GM19025 (cell line): ENCODE data around the gene ULK4.
A peak's percentile ranks its signal among the peaks of the same experiment; 100 is the strongest.

Source experiments
- ATAC-seq: cut with Tn5 transposase; IDR thresholded peaks from one replicate; pipeline ENCODE4 v1.9.1; 2021; ENCODE audit warnings: mild to moderate bottlenecking, low read depth, moderate library complexity; ENCODE audit not compliant: unreplicated experiment

Gene ULK4

DNA sequence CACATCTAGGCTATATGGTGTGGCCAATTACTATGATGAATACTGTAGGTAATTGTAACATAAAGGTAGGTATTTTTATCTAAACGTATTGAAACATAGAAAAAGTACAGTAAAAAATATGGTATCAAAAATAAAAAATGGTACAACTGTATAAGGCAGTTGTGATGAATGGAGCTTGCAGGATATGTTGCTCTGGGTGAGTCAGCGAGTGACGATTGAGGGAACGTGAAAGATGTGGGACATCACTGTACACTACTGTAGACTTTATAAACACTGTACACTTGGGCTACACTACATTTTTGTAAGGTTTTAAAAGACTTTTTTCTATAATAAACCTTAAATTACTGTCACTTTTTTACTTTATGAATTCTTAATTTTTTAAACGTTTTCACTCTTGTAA, 752.3 kb downstream of the ULK4 start:
- no peak for ATAC-seq

DNA sequence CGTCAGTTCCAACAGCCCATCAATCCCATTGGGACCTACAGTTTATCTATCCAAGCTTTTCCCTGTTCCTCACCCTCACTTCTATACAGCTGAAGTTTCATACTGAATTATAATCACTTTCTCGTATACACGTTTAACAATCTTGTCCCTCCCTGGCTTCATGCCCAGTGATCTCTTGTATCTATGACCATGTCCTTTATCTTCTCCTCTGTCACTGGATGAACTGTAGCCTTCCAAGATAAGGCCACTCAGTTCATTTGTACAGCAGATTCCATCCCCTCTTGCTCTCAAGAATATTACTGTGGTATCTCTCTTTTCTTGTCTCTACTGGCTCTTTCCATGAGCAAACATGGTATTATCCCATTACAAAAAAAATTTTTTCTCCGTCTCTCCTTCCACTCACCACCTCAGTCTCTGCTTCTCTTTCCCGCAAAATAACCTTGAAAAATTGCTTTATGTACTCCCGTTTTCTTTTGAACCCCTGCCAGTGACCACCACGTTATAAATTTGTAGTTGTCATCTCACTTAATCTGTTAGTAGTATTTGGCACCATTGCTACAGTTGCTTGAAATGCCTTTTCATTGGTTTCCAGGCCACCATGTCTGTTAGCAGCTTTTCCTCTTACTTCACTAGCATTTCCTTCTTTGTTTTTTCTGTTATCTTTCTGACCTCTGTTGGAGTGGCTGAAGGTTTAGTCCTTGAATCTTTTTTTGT, 753.2 kb downstream of the ULK4 start:
- no peak for ATAC-seq

DNA sequence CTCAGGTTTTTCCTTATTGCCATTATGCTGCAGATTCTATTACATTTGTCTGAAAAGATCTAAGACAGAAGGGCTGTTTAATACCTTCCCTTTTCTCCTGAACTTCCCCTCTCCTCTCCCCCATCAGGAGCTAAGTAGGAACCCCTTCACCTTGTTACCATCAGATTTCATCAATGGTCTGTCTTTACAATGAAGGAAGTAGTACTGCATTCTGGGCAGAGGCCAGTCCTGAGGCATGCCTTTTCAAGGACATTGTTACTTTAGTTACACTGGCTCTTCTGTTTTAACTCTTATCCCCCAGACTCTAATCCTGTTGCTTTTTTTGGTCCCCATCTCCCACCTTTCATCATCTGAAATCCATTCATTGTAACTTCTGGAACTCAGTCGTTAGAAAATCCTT, 754.5 kb downstream of the ULK4 start:
- ATAC-seq, result no peak

DNA sequence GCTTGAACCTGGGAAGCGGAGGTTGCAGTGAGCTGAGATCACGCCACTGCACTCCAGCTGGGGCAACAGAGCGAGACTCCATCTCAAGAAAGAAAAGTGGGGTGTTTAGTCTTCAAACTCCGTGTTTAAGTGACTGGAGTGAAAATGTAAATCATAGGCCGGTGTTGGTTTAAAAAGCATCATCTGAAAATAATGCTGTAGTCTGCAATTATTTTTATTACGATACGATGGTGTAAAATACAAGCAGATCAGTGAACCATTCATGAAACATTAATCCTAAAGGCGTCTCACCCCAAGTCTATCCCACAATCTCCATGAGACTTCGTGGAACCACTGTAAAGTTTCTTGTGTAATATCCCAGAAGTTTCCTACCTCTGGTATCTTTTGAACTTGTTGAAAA, 756.3 kb downstream of the ULK4 start:
- ATAC-seq, result no peak

DNA sequence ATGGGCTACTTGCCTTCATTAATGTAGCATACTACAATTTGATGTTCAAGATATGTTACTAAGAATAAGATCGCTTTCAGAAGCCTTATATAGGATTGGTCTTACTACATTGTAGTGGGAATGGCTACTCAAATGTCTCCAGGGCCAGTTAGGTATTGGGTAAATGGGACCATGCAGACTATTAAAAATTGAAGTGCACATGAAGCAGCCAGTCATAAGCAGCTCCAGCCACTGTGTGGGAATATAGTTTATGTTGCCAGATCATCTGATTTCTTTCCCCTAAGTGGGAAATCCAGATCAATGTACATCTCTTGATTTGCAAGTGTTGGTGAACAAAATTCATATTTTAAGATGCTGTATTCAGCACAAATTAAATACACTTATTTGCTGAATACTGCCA, 757.5 kb downstream of the ULK4 start:
- no peak for ATAC-seq

DNA sequence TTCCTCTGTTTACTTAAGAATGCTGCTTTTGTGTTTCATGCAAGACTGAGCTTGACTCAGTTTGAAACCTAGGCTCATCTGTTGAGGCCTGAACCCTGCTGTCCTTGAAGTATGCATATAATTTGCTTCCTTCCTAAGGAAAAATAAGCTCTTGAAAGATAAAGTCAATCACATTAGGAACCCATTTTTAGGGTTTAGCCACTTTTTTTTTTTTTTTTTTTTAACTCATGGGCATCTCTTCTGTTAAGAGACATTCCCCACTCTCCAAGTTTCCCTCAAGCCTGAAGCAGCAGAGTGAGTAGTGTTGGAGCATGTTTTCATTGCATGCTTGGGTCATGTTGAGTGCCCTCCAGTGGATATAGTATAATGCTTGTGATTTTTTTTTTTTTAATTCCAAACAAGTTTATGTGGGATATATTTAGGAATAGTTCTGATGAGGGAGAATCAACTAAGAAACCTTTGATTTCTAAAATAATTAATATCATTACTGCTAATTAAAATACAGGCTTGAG, 759.0 kb downstream of the ULK4 start:
- no peak for ATAC-seq

DNA sequence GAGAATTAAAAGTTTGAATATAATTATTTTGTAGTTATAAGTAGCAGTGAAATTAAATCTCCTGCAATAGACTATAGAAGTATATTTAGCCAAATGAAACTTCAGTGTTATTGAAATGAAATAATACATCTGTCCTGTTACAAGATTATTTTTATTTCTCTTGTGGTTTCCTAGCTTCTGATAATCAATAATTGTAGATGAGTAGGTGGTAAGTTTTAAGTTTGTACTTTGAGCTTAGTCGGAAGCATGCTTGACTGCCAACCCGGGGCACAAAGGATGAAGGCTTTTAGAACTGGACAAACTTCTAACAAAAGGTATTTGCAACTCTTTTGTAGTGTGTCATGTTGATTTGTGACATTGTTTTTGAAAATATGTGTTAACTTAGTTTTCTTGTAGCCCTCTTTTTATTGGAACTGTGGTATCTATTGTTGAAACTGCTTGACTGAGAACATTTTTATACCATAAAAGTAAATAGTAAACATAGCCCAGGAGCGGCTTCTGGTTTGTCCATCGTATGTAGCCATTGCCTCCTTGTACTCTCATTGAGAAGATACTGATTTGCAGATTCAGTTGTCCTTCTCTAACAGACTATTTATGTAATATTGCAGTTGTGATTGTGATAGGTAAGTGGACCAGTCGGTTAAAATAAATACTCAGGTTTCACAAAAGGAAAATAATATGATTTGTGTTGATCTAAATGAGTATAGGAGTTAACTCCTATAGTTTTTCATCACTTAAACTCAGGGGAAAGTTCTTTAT, 759.6 kb downstream of the ULK4 start:
- no peak for ATAC-seq

DNA sequence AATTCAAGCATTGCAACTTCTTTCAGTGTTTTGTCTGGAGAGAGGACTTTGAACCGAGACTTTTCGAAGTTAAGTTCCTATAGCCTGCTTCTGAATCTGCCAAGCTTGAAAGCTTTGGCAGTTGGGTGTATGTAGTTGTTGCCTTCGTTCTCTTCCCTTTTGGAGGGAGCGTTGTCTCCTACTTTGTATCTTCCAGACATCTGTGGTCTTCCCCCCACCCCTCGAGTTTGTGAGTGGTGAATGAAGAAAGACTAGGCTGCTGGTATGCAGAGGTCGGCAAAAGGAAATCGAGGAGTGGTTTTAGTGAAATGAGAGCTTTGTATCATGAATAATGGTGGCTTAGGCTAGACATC, 761.3 kb downstream of the ULK4 start:
- ATAC-seq, result no peak

DNA sequence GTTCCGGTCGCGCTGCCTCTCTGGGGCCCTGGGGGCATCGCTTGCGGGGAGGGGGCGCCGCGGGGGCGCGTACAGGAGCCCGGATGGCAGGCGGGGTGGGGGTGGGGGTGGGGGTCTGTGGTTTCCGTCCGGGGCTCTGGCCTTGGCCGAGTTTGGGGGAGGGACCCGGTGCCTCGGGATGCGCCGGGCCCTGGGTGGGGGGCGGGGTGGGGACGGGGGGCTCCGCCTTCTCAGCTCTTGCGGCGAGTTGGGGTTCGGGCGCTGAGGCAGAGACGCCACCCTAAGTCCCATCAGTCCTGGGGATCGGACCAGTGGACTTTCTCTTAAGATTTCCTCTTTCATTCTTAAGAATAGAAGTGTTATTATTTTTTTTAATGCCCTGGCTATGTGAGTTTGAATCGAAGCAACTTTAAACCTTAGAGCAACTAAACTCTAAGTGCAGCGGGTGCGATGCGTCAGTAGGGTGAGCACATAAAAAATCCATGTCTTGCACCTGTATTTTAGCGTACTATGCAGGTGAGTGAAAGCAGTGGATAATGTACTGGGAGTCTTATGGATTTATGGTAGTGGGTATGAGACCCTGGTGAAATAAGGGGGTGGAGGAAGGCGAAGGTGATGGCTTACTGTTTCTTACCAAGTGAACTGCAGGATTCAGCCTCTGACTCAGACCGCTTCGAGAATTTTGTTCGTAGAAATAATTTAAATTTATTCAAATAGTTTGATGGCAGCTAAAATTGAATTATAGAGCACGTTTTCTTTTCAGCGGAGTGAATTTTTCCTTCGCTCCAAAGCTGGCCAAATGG, 761.8 kb downstream of the ULK4 start:
- no peak for ATAC-seq

DNA sequence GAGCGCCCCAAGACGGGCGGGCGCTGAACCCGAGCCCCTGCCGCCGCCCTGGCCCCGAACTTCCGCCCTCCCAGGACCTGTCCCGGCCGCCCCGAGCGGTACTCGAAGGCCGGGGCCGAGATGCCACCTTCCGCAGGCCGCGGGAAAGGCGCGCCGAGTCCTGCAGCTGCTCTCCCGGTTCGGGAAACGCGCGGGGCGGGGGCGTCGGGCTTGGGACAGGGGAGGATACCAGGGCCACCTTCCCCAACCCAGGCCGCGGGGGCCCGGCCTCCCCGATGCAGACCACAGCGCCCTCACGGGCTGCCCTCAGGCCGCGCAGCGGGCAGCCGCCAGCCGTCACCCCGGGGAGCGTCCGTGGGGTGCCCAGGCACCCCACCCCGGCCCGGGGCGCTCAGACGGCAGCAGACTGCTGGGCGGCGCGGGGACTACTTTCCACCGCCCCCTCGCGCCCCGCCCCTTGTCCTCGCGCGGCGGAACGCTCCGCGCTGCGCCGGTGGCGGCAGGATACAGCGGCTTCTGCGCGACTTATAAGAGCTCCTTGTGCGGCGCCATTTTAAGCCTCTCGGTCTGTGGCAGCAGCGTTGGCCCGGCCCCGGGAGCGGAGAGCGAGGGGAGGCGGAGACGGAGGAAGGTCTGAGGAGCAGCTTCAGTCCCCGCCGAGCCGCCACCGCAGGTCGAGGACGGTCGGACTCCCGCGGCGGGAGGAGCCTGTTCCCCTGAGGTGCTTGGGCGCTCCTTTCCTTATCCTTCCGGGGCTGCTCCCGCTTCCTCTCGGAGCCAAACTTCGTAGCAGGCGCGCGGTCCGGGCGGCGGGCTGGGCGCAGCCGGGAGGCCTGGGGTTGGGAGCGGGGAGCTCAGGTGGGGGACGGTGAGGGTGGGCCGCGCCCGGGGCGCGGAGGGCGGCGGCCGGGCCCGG, 762.7 kb downstream of the ULK4 start, which contains the start of gene CTNNB1:
Gene CTNNB1 (plus strand): TSS at position 556 of the 916 bp plus-strand sequence. CDS start 24,564 bp downstream, outside the sequence.
- ATAC-seq, result peak; percentile 66

DNA sequence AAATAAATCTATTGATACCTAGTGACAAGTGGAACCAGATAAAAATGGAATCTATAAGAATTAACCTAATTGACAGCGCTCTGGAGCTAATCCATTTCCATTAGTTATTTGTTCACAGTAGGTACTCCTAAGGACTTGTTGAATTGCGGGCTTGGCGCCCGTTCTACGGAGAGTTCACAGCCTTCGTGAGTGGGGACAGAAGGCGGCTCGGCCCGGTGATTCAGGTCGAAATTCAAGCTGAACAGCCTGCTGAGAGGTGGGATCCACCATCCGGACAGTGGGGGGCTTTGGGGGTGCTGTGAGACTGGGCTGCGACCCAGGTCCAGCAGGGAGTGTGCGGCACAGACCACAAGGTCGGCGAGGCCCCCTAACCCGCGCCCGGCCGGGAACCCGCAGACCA, 763.4 kb downstream of the ULK4 start:
- no peak for ATAC-seq

DNA sequence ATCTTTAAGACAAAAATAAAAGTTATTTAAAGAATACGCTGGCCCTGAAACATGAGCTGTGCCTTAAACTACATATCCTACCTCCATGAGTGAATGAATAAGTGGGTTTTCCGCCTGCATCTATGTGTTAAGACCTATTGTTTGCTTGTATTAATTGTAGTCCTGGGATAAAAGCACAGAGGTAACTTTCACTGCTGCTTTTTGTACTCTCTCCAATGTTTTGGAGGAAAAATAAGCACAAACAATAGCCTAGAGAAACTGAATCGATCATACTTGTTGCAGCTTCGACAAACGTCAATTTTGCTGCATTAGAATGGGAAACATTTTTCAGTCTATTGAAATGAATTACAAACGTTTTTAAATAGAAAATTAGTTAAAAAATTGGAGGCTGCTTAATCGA, 763.9 kb downstream of the ULK4 start:
- ATAC-seq, result no peak
